GM23338 (cell line): Measurements from ENCODE around the gene KIFC3. TPM values are rescaled to one million over a fixed set of nuclear protein-coding genes. Genes with fewer than 3 reads are reported as not detected.

ENCODE experiments used
- ATAC-seq: fragments of 200-7000 bp; cut with Tn5 transposase; 3 replicates; pipeline ENCODE4 v1.9.1; 2020
- DNase-seq: peaks from one replicate; pipeline ENCODE4 v3.0.0-alpha.2; 2015; ENCODE audit warnings: low spot score
- H2AFZ ChIP-seq: fragments of 200-600 bp; sonication (generic); 2 replicates; pipeline ENCODE4 v1.8.0; 2016; ENCODE audit warnings: antibody characterized with exemption, mild to moderate bottlenecking, moderate library complexity
- H3F3A ChIP-seq: fragments of 200-600 bp; sonication (generic); replicated peaks from 2 replicates; pipeline ENCODE4 v1.8.0; 2017; ENCODE audit warnings: antibody characterized with exemption, mixed run types, low read depth
- H3K27ac ChIP-seq: fragments of 200-600 bp; sonication (generic); 2 replicates; pipeline ENCODE4 v1.6.1; 2016; ENCODE audit warnings: low read depth
- H3K27me3 ChIP-seq: fragments of 200-600 bp; sonication (generic); 2 replicates; pipeline ENCODE4 v1.8.0; 2016; ENCODE audit warnings: mild to moderate bottlenecking, mixed run types, moderate library complexity; ENCODE audit not compliant: insufficient read depth
- H3K36me3 ChIP-seq: fragments of 200-600 bp; sonication (generic); 2 replicates; pipeline ENCODE4 v1.8.0; 2016; ENCODE audit warnings: mild to moderate bottlenecking; ENCODE audit not compliant: insufficient read depth
- H3K4me1 ChIP-seq: fragments of 200-600 bp; sonication (generic); 2 replicates; pipeline ENCODE4 v1.8.0; 2016; ENCODE audit warnings: mild to moderate bottlenecking, moderate library complexity; ENCODE audit not compliant: insufficient read depth
- H3K4me2 ChIP-seq: fragments of 200-600 bp; sonication (generic); 2 replicates; pipeline ENCODE4 v1.7.1; 2017; ENCODE audit warnings: mixed run types
- H3K4me3 ChIP-seq: fragments of 200-600 bp; sonication (generic); 2 replicates; pipeline ENCODE4 v1.6.1; 2016; ENCODE audit warnings: mixed run types
- H3K79me2 ChIP-seq: fragments of 200-600 bp; sonication (generic); replicated peaks from 2 replicates; pipeline ENCODE4 v1.8.0; 2017; ENCODE audit warnings: mild to moderate bottlenecking; ENCODE audit not compliant: insufficient read depth
- H3K9me2 ChIP-seq: fragments of 200-600 bp; sonication (generic); 2 replicates; pipeline ENCODE4 v1.8.0; 2017; ENCODE audit not compliant: insufficient read depth
- H4K20me1 ChIP-seq: fragments of 200-600 bp; sonication (generic); replicated peaks from 2 replicates; pipeline ENCODE4 v1.8.0; 2017; ENCODE audit warnings: mild to moderate bottlenecking; ENCODE audit not compliant: insufficient read depth
- H3K27ac Mint-ChIP-seq: 2 replicates; pipeline ENCODE4 v1.8.0; 2020; ENCODE audit warnings: inconsistent platforms, mild to moderate bottlenecking, moderate library complexity, mixed read lengths
- H3K27me3 Mint-ChIP-seq: 3 replicates; pipeline ENCODE4 v1.8.0; 2022; ENCODE audit warnings: low read depth, mild to moderate bottlenecking, moderate library complexity, mixed read lengths, inconsistent platforms; ENCODE audit not compliant: insufficient read depth, poor library complexity
- H3K36me3 Mint-ChIP-seq: 3 replicates; pipeline ENCODE4 v1.8.0; 2021; ENCODE audit warnings: low read depth, mild to moderate bottlenecking, inconsistent platforms, moderate library complexity, mixed read lengths
- H3K4me1 Mint-ChIP-seq: 3 replicates; pipeline ENCODE4 v1.8.0; 2020; ENCODE audit warnings: mild to moderate bottlenecking, inconsistent platforms, mixed read lengths
- H3K4me3 Mint-ChIP-seq: 3 replicates; pipeline ENCODE4 v1.8.0; 2021; ENCODE audit warnings: moderate library complexity, mild to moderate bottlenecking, inconsistent platforms, mixed read lengths
- H3K9me3 Mint-ChIP-seq: 3 replicates; pipeline ENCODE4 v1.8.0; 2020; ENCODE audit warnings: moderate library complexity, mild to moderate bottlenecking, inconsistent platforms, mixed read lengths
- CREB1 ChIP-seq: fragments of 250-450 bp; sonication (Bioruptor Pico); IDR thresholded peaks from 2 replicates; pipeline ENCODE4 v1.5.0; 2020; ENCODE audit warnings: low read depth, mild to moderate bottlenecking, moderate library complexity
- EZH2 ChIP-seq: fragments of 200-600 bp; sonication (generic); IDR thresholded peaks from one replicate; pipeline ENCODE4 v1.8.0; 2017; ENCODE audit warnings: antibody characterized with exemption, mild to moderate bottlenecking, low read depth; ENCODE audit not compliant: unreplicated experiment
- EZH2phosphoT487 ChIP-seq: fragments of 200-600 bp; sonication (generic); IDR thresholded peaks from one replicate; pipeline ENCODE4 v1.8.1; 2018; ENCODE audit warnings: antibody characterized with exemption; ENCODE audit not compliant: unreplicated experiment
- POLR2AphosphoS5 ChIP-seq: IDR thresholded peaks from 2 replicates; pipeline ENCODE4 v1.6.1; 2016; ENCODE audit warnings: antibody characterized with exemption, low read depth
- STAT1 ChIP-seq: IDR thresholded peaks from one replicate; pipeline ENCODE4 v1.6.1; 2016; ENCODE audit warnings: antibody characterized with exemption; ENCODE audit not compliant: unreplicated experiment
- ZNF114 ChIP-seq: fragments of 250-450 bp; sonication (Bioruptor Pico); IDR thresholded peaks from 2 replicates; pipeline ENCODE4 v1.5.0; 2020; ENCODE audit warnings: mild to moderate bottlenecking, moderate library complexity
- polyA plus RNA-seq: library from polyadenylated mRNA; unstranded; fragments of >200 nt; fragmentation: Nextera tagmentation; extraction: Ambion mirVana; gene quantifications from 2 replicates; pipeline ENCODE4 v1.2.1, GENCODE V29; 2016
- total RNA-seq: library from RNA; depleted of rRNA; stranded (reverse); fragments of >200 nt; shearing (Covaris generic); gene quantifications from 2 replicates; pipeline ENCODE4 v1.2.3, GENCODE V29; 2014
- TF ChIP-seq, protein P1 (sequence below): fragments of 250-450 bp; sonication (Bioruptor Pico); IDR thresholded peaks from 2 replicates; pipeline ENCODE4 v1.5.0; 2020; ENCODE audit warnings: mild to moderate bottlenecking, moderate library complexity
- TF ChIP-seq, protein P2 (sequence below): IDR thresholded peaks from 2 replicates; pipeline ENCODE4 v1.6.1; 2016; ENCODE audit warnings: antibody characterized with exemption
- TF ChIP-seq, protein P3 (sequence below): IDR thresholded peaks from one replicate; pipeline ENCODE4 v1.6.1; 2018; ENCODE audit warnings: antibody characterized with exemption; ENCODE audit not compliant: unreplicated experiment

KIFC3 gene
- total and polyA plus RNA-seq, 2 experiments from 2014 or later, result 4.4 to 12.5 TPM

DNA sequence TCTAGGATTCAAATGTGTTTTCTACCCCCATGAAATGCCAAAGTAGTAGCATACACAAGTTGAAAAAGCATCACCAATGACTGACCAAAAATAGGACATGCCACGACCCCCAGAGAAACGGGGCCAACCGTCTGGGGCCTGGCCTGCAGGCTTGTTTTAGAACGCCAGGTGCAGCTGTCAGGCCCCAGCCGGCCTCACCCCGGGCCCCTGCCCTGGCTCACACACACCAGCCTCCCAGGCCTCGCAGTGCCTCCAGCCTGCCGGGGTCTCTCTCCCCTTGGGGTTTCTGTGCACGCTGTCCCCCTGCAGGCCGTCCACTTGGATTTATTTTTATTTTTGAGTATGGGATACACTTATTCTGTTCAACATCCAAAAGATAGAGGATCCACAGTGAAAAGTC is 58.8 kb downstream of the KIFC3 start (continued):
- TF ChIP-seq, protein P1, sequence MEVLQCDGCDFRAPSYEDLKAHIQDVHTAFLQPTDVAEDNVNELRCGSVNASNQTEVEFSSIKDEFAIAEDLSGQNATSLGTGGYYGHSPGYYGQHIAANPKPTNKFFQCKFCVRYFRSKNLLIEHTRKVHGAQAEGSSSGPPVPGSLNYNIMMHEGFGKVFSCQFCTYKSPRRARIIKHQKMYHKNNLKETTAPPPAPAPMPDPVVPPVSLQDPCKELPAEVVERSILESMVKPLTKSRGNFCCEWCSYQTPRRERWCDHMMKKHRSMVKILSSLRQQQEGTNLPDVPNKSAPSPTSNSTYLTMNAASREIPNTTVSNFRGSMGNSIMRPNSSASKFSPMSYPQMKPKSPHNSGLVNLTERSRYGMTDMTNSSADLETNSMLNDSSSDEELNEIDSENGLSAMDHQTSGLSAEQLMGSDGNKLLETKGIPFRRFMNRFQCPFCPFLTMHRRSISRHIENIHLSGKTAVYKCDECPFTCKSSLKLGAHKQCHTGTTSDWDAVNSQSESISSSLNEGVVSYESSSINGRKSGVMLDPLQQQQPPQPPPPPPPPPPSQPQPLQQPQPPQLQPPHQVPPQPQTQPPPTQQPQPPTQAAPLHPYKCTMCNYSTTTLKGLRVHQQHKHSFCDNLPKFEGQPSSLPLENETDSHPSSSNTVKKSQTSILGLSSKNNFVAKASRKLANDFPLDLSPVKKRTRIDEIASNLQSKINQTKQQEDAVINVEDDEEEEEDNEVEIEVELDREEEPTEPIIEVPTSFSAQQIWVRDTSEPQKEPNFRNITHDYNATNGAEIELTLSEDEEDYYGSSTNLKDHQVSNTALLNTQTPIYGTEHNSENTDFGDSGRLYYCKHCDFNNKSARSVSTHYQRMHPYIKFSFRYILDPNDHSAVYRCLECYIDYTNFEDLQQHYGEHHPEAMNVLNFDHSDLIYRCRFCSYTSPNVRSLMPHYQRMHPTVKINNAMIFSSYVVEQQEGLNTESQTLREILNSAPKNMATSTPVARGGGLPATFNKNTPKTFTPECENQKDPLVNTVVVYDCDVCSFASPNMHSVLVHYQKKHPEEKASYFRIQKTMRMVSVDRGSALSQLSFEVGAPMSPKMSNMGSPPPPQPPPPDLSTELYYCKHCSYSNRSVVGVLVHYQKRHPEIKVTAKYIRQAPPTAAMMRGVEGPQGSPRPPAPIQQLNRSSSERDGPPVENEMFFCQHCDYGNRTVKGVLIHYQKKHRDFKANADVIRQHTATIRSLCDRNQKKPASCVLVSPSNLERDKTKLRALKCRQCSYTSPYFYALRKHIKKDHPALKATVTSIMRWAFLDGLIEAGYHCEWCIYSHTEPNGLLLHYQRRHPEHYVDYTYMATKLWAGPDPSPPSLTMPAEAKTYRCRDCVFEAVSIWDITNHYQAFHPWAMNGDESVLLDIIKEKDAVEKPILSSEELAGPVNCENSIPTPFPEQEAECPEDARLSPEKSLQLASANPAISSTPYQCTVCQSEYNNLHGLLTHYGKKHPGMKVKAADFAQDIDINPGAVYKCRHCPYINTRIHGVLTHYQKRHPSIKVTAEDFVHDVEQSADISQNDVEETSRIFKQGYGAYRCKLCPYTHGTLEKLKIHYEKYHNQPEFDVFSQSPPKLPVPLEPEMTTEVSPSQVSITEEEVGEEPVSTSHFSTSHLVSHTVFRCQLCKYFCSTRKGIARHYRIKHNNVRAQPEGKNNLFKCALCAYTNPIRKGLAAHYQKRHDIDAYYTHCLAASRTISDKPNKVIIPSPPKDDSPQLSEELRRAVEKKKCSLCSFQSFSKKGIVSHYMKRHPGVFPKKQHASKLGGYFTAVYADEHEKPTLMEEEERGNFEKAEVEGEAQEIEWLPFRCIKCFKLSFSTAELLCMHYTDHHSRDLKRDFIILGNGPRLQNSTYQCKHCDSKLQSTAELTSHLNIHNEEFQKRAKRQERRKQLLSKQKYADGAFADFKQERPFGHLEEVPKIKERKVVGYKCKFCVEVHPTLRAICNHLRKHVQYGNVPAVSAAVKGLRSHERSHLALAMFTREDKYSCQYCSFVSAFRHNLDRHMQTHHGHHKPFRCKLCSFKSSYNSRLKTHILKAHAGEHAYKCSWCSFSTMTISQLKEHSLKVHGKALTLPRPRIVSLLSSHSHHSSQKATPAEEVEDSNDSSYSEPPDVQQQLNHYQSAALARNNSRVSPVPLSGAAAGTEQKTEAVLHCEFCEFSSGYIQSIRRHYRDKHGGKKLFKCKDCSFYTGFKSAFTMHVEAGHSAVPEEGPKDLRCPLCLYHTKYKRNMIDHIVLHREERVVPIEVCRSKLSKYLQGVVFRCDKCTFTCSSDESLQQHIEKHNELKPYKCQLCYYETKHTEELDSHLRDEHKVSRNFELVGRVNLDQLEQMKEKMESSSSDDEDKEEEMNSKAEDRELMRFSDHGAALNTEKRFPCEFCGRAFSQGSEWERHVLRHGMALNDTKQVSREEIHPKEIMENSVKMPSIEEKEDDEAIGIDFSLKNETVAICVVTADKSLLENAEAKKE, result no peak
- TF ChIP-seq EZH2 (no peak), CREB1 (no peak), POLR2AphosphoS5 (no peak), EZH2phosphoT487 (no peak), ZNF114 (CRISPR knock-in tag) (no peak)
- TF ChIP-seq, protein P2, sequence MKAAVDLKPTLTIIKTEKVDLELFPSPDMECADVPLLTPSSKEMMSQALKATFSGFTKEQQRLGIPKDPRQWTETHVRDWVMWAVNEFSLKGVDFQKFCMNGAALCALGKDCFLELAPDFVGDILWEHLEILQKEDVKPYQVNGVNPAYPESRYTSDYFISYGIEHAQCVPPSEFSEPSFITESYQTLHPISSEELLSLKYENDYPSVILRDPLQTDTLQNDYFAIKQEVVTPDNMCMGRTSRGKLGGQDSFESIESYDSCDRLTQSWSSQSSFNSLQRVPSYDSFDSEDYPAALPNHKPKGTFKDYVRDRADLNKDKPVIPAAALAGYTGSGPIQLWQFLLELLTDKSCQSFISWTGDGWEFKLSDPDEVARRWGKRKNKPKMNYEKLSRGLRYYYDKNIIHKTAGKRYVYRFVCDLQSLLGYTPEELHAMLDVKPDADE, result no peak

DNA sequence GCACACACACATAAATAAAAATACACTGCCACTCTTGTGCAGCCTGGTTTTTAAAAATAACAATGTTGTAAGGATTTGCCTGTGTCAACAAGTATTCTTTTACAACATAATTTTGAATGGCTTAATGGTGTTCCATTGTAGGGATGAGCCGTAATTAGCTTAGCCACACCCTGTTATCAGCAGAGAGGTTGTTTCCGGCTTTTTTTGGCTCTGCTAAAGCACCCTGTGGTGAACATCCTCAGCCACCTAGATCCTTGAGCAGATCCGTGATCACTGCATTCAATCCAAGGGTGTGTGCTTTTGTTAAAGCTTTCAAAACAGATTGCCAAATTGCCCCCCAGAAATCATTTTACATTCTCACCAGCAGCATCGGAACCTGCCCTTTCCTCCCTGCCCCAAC is 59.7 kb downstream of the KIFC3 start:
- Mint-ChIP-seq H3K4me1 (peaks cover 1% of the 10 kb centered on the region; the same call in 2 of the 3 replicates), H3K4me3 (no peak overlapping the region), H3K27me3 (peaks cover 4% of the 10 kb centered on the region), H3K9me3 (no peaks in the 10 kb centered on the region), H3K36me3 (peaks cover 22% of the 10 kb centered on the region), H3K27ac (no peak overlapping the region)
- H3K4me3 ChIP-seq, result no peak overlapping the region
- no peaks in the 10 kb centered on the region; the same call in 1 of the 2 replicates for H4K20me1 ChIP-seq
- H3K27me3 ChIP-seq, result no peaks in the 10 kb centered on the region
- H3K4me1 ChIP-seq, result no peaks in the 10 kb centered on the region
- H2AFZ ChIP-seq, result no peak overlapping the region
- 0 out of 2 replicates have a peak, but pooled peaks cover 7% of the 10 kb centered on the region for H3K36me3 ChIP-seq
- H3K9me2 ChIP-seq, result no peaks in the 10 kb centered on the region
- DNase-seq (no peak), ATAC-seq (no peak)
- no peak overlapping the region for H3K27ac ChIP-seq
- no peak overlapping the region for H3K4me2 ChIP-seq
- H3F3A ChIP-seq, result no peaks in the 10 kb centered on the region
- H3K79me2 ChIP-seq, result peaks cover 3% of the 10 kb centered on the region
- TF ChIP-seq, protein P3, sequence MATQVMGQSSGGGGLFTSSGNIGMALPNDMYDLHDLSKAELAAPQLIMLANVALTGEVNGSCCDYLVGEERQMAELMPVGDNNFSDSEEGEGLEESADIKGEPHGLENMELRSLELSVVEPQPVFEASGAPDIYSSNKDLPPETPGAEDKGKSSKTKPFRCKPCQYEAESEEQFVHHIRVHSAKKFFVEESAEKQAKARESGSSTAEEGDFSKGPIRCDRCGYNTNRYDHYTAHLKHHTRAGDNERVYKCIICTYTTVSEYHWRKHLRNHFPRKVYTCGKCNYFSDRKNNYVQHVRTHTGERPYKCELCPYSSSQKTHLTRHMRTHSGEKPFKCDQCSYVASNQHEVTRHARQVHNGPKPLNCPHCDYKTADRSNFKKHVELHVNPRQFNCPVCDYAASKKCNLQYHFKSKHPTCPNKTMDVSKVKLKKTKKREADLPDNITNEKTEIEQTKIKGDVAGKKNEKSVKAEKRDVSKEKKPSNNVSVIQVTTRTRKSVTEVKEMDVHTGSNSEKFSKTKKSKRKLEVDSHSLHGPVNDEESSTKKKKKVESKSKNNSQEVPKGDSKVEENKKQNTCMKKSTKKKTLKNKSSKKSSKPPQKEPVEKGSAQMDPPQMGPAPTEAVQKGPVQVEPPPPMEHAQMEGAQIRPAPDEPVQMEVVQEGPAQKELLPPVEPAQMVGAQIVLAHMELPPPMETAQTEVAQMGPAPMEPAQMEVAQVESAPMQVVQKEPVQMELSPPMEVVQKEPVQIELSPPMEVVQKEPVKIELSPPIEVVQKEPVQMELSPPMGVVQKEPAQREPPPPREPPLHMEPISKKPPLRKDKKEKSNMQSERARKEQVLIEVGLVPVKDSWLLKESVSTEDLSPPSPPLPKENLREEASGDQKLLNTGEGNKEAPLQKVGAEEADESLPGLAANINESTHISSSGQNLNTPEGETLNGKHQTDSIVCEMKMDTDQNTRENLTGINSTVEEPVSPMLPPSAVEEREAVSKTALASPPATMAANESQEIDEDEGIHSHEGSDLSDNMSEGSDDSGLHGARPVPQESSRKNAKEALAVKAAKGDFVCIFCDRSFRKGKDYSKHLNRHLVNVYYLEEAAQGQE, result no peak
- TF ChIP-seq STAT1, result no peak
- TF ChIP-seq, protein P2, result no peak
